Measurements from ENCODE around the gene RAB29. TPM values are rescaled to one million over a fixed set of nuclear protein-coding genes. Genes with fewer than 3 reads are reported as not detected.

Gene RAB29
- total and polyA plus RNA-seq, 2 donors (not counting 1 experiment from before 2014, with no cell fraction given), result 51.7 to 61.4 TPM

GRCh38 chr1:205812271-205812877, 37.1 kb upstream of the RAB29 start:
- Histone ChIP-seq H3K79me2 (ENCODE audit: control insufficient read depth, insufficient read depth, low read length) (peaks cover 42% of the 10 kb centered on the region), H3K9me3 (ENCODE audit: control extremely low read depth in 1 of 3, control insufficient read depth in 2 of 3, insufficient read depth in 1 of 3, low read length in 2 of 3) (no peaks in the 10 kb centered on the region), H3K27ac (ENCODE audit: low read length in 2 of 2) (peak overlapping the region; percentile 60 to 77), H3K4me3 (ENCODE audit: control extremely low read depth in 1 of 5, extremely low read depth in 1 of 5, insufficient read depth in 1 of 5, low read depth in 2 of 5, low read length in 4 of 5) (peak overlapping the region; percentile 52 to 83 (median 80)), H4K20me1 (ENCODE audit: control insufficient read depth, insufficient read depth, low read length, poor library complexity, severe bottlenecking) (no peaks in the 10 kb centered on the region), H3K4me2 (replicated peaks; ENCODE audit: low read depth, low read length, poor library complexity, severe bottlenecking) (peak overlapping the region; percentile 97), H3K27me3 (replicated peaks in 1 of 4; ENCODE audit: control extremely low read depth in 1 of 4, control insufficient read depth in 3 of 4, insufficient read depth in 4 of 4, low read length in 3 of 4) (no peaks in the 10 kb centered on the region), H2AFZ (ENCODE audit: insufficient read depth, low read depth, low read length, poor library complexity, severe bottlenecking) (peak overlapping the region; percentile 96), H3K9ac (ENCODE audit: low read length) (peak overlapping the region; percentile 89), H3K4me1 (ENCODE audit: control insufficient read depth in 2 of 2, insufficient read depth in 2 of 2, low read length in 2 of 2) (peaks cover 33 to 46% of the 10 kb centered on the region in 2 donors), H3K36me3 (replicated peaks in 1 of 2; ENCODE audit: control extremely low read depth in 1 of 2, control insufficient read depth in 1 of 2, extremely low read depth in 1 of 2, insufficient read depth in 2 of 2, low read length in 1 of 2) (peaks cover 0 to 24% of the 10 kb centered on the region in 2 experiments)
- DNase-seq (peak; percentile 51), ATAC-seq (ENCODE audit: low read depth) (peak; percentile 5)
- no peaks in the 10 kb centered on the region for H3K27me3 Mint-ChIP-seq
- peak overlapping the region; percentile 92 for H3K27ac Mint-ChIP-seq
- 9% methylated on average over 7 of the region's 16 CpGs for WGBS (ENCODE audit: insufficient coverage)
- intact Hi-C loops (cut with micrococcal nuclease), result no loop called here
- peak overlapping the region; percentile 95 for H3K4me3 Mint-ChIP-seq
- ChIA-PET POLR2A (interaction anchor here (0.7 to 0.8 kb wide), 2 partner anchors 133 to 227 kb away, joined by 3 read pairs; no protein-coding TSS in a partner anchor), CTCF (interaction anchor here (1.2 to 2.2 kb wide), 2 partner anchors 20 to 46 kb away, joined by 3 to 10 read pairs; no protein-coding TSS in a partner anchor)
- H3K4me1 Mint-ChIP-seq, result peaks cover 53% of the 10 kb centered on the region
- no peaks in the 10 kb centered on the region for H3K9me3 Mint-ChIP-seq (ENCODE audit: insufficient read depth)
- no peak for TF ChIP-seq EZH2 (IDR thresholded peaks at IDR 0.05; ENCODE audit: borderline replicate concordance, insufficient read depth, low read depth, low read length, poor library complexity, severe bottlenecking)
- TF ChIP-seq, protein P1, sequence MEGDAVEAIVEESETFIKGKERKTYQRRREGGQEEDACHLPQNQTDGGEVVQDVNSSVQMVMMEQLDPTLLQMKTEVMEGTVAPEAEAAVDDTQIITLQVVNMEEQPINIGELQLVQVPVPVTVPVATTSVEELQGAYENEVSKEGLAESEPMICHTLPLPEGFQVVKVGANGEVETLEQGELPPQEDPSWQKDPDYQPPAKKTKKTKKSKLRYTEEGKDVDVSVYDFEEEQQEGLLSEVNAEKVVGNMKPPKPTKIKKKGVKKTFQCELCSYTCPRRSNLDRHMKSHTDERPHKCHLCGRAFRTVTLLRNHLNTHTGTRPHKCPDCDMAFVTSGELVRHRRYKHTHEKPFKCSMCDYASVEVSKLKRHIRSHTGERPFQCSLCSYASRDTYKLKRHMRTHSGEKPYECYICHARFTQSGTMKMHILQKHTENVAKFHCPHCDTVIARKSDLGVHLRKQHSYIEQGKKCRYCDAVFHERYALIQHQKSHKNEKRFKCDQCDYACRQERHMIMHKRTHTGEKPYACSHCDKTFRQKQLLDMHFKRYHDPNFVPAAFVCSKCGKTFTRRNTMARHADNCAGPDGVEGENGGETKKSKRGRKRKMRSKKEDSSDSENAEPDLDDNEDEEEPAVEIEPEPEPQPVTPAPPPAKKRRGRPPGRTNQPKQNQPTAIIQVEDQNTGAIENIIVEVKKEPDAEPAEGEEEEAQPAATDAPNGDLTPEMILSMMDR (IDR thresholded peaks at IDR 0.05), result no peak

- Mint-ChIP-seq H3K4me3 (peak overlapping the region; percentile 95), H3K27me3 (no peaks in the 10 kb centered on the region), H3K4me1 (peaks cover 60% of the 10 kb centered on the region), H3K9me3 (ENCODE audit: insufficient read depth) (no peaks in the 10 kb centered on the region), H3K27ac (peak overlapping the region; percentile 92)
- no peak for ATAC-seq (ENCODE audit: low read depth)
- no peak for TF ChIP-seq EZH2 (IDR thresholded peaks at IDR 0.05; ENCODE audit: borderline replicate concordance, insufficient read depth, low read depth, low read length, poor library complexity, severe bottlenecking)
- TF ChIP-seq, protein P1 (IDR thresholded peaks at IDR 0.05), result no peak
- H2AFZ ChIP-seq (ENCODE audit: insufficient read depth, low read depth, low read length, poor library complexity, severe bottlenecking), result no peak overlapping the region
- H3K9me3 ChIP-seq (ENCODE audit: control extremely low read depth in 1 of 3, control insufficient read depth in 2 of 3, insufficient read depth in 1 of 3, low read length in 2 of 3), result no peaks in the 10 kb centered on the region
- no peaks in the 10 kb centered on the region for H4K20me1 ChIP-seq (ENCODE audit: control insufficient read depth, insufficient read depth, low read length, poor library complexity, severe bottlenecking)
- WGBS (ENCODE audit: insufficient coverage), result 100% methylated on average over 2 of the region's 5 CpGs
- H3K36me3 ChIP-seq (replicated peaks in 1 of 2; ENCODE audit: control extremely low read depth in 1 of 2, control insufficient read depth in 1 of 2, extremely low read depth in 1 of 2, insufficient read depth in 2 of 2, low read length in 1 of 2), result peaks cover 0 to 25% of the 10 kb centered on the region in 2 experiments
- ChIA-PET CTCF (interaction anchor here (1.1 to 2.2 kb wide), 7 partner anchors 10 to 282 kb away, joined by 3 to 10 read pairs (median 4); partner anchors contain the start of gene RAB29), POLR2A (interaction anchor here (0.8 kb wide), 1 partner anchor 228 kb away, joined by 3 read pairs; no protein-coding TSS in a partner anchor)
- intact Hi-C loops (cut with micrococcal nuclease), result no loop called here
- peaks cover 42% of the 10 kb centered on the region for H3K79me2 ChIP-seq (ENCODE audit: control insufficient read depth, insufficient read depth, low read length)
- peak overlapping the region; percentile 97 for H3K4me2 ChIP-seq (replicated peaks; ENCODE audit: low read depth, low read length, poor library complexity, severe bottlenecking)
- H3K9ac ChIP-seq (ENCODE audit: low read length), result peak overlapping the region; percentile 89
- no peaks in the 10 kb centered on the region for H3K27me3 ChIP-seq (replicated peaks in 1 of 4; ENCODE audit: control extremely low read depth in 1 of 4, control insufficient read depth in 3 of 4, insufficient read depth in 4 of 4, low read length in 3 of 4)
- peak overlapping the region in 3 of 5 experiments; percentile 80 to 83 (median 83) for H3K4me3 ChIP-seq (ENCODE audit: control extremely low read depth in 1 of 5, extremely low read depth in 1 of 5, insufficient read depth in 1 of 5, low read depth in 2 of 5, low read length in 4 of 5)
- peak overlapping the region; percentile 60 to 77 for H3K27ac ChIP-seq (ENCODE audit: low read length in 2 of 2)
- H3K4me1 ChIP-seq (ENCODE audit: control insufficient read depth in 2 of 2, insufficient read depth in 2 of 2, low read length in 2 of 2), result peaks cover 33 to 46% of the 10 kb centered on the region in 2 donors
- DNase-seq, result no peak
These were observed 36.4 kb upstream of the RAB29 start for GRCh38 chr1:205811660-205812059.

Measured in B cell (primary cell).